Measurements from ENCODE around the gene VPS26C. TPM values are rescaled to one million over a fixed set of nuclear protein-coding genes. Genes with fewer than 3 reads are reported as not detected.

VPS26C gene
- total RNA-seq, 2 experiments from 2014 or later, result 31.8 to 36.0 TPM

- Mint-ChIP-seq H3K9me3 (no peaks in the 10 kb centered on the region), H3K4me1 (ENCODE audit: low read depth) (peaks cover 5% of the 10 kb centered on the region), H3K27me3 (no peaks in the 10 kb centered on the region), H3K4me3 (no peak overlapping the region), H3K36me3 (ENCODE audit: low read depth) (no peaks in the 10 kb centered on the region), H3K27ac (no peak overlapping the region)
- no peak for DNase-seq
- TF ChIP-seq CTCF (IDR thresholded peaks at IDR 0.05), result no peak
- CTCF ChIA-PET, result no interaction called here
- Histone ChIP-seq H3K4me3 (ENCODE audit: low read length) (no peak overlapping the region), H3K9me3 (ENCODE audit: control insufficient read depth in 1 of 2, insufficient read depth in 1 of 2, low read length in 2 of 2) (no peaks in the 10 kb centered on the region), H3K36me3 (ENCODE audit: insufficient read depth, low read length) (no peaks in the 10 kb centered on the region), H3K27me3 (ENCODE audit: control insufficient read depth in 1 of 2, insufficient read depth in 2 of 2, low read length in 2 of 2) (no peaks in the 10 kb centered on the region), H3K27ac (ENCODE audit: low read depth in 1 of 2, low read length in 2 of 2) (no peak overlapping the region), H3K4me1 (ENCODE audit: insufficient read depth, low read length) (no peaks in the 10 kb centered on the region)
- intact Hi-C loops (cut with DNase I, micrococcal nuclease), result no loop called here
- ATAC-seq (ENCODE audit: poor library complexity), result no peak
- POLR2A ChIA-PET, result interaction anchor here (0.7 kb wide), 1 partner anchor 190 kb away, joined by 3 read pairs; no protein-coding TSS in a partner anchor
These were observed 7.0 kb upstream of the VPS26C start for GRCh38 chr21:37273911-37274690.

GRCh38 chr21:37273440-37273839 is 6.3 kb upstream of the VPS26C start:
- H3K27ac ChIP-seq (ENCODE audit: low read depth in 1 of 2, low read length in 2 of 2), result no peak overlapping the region
- H3K4me3 ChIP-seq (ENCODE audit: low read length), result no peak overlapping the region
- DNase-seq (no peak), ATAC-seq (ENCODE audit: poor library complexity) (no peak)
- TF ChIP-seq CTCF (IDR thresholded peaks at IDR 0.05), result no peak
- ChIA-PET CTCF (no interaction called here), POLR2A (no interaction called here)
- peaks cover 9% of the 10 kb centered on the region for H3K4me1 Mint-ChIP-seq (ENCODE audit: low read depth)
- no peaks in the 10 kb centered on the region for H3K27me3 Mint-ChIP-seq
- intact Hi-C loops (cut with DNase I, micrococcal nuclease), result no loop called here
- no peak overlapping the region for H3K27ac Mint-ChIP-seq
- H3K9me3 ChIP-seq (ENCODE audit: control insufficient read depth in 1 of 2, insufficient read depth in 1 of 2, low read length in 2 of 2), result no peaks in the 10 kb centered on the region
- H3K36me3 ChIP-seq (ENCODE audit: insufficient read depth, low read length), result no peaks in the 10 kb centered on the region
- no peaks in the 10 kb centered on the region for H3K9me3 Mint-ChIP-seq
- H3K27me3 ChIP-seq (ENCODE audit: control insufficient read depth in 1 of 2, insufficient read depth in 2 of 2, low read length in 2 of 2), result no peaks in the 10 kb centered on the region
- no peaks in the 10 kb centered on the region for H3K36me3 Mint-ChIP-seq (ENCODE audit: low read depth)
- no peaks in the 10 kb centered on the region for H3K4me1 ChIP-seq (ENCODE audit: insufficient read depth, low read length)
- no peak overlapping the region for H3K4me3 Mint-ChIP-seq

- no peak overlapping the region for H3K4me3 Mint-ChIP-seq
- H3K36me3 ChIP-seq (ENCODE audit: insufficient read depth, low read length), result no peaks in the 10 kb centered on the region
- CTCF ChIA-PET, result no interaction called here
- no peak overlapping the region for H3K27ac Mint-ChIP-seq
- H3K4me1 ChIP-seq (ENCODE audit: insufficient read depth, low read length), result peaks cover 3% of the 10 kb centered on the region
- no peaks in the 10 kb centered on the region for H3K9me3 Mint-ChIP-seq
- no peak for DNase-seq
- intact Hi-C loops (cut with DNase I, micrococcal nuclease), result no loop called here
- no peaks in the 10 kb centered on the region for H3K27me3 ChIP-seq (ENCODE audit: control insufficient read depth in 1 of 2, insufficient read depth in 2 of 2, low read length in 2 of 2)
- no peak for TF ChIP-seq CTCF (IDR thresholded peaks at IDR 0.05)
- no peak overlapping the region for H3K4me3 ChIP-seq (ENCODE audit: low read length)
- no peaks in the 10 kb centered on the region for H3K9me3 ChIP-seq (ENCODE audit: control insufficient read depth in 1 of 2, insufficient read depth in 1 of 2, low read length in 2 of 2)
- H3K27ac ChIP-seq (ENCODE audit: low read depth in 1 of 2, low read length in 2 of 2), result no peak overlapping the region
- no peaks in the 10 kb centered on the region for H3K27me3 Mint-ChIP-seq
- H3K4me1 Mint-ChIP-seq (ENCODE audit: low read depth), result peaks cover 14% of the 10 kb centered on the region
- H3K36me3 Mint-ChIP-seq (ENCODE audit: low read depth), result no peaks in the 10 kb centered on the region
- ATAC-seq (ENCODE audit: poor library complexity), result no peak
- POLR2A ChIA-PET, result no interaction called here
These were observed 5.8 kb upstream of the VPS26C start for GRCh38 chr21:37272897-37273296.

Data from CD4-positive, alpha-beta T cell (primary cell).